Naive B cell (primary cell): Measurements from ENCODE around the gene CBX6. TPM values are rescaled to one million over a fixed set of nuclear protein-coding genes. Genes with fewer than 3 reads are reported as not detected.
"Not testable (repeated sequence)": the region's sequence is repeated elsewhere in the genome, so short reads cannot be mapped to it uniquely, and the experiment has no call there.

ENCODE experiments used
- ATAC-seq, 2 donors: fragments of 150-1000 bp; cut with Tn5 transposase; 2 replicates each; pipeline ENCODE4 v1.10.0; 2021; ENCODE audit warnings: low read depth in 2 of 2, mild to moderate bottlenecking in 2 of 2, moderate library complexity in 2 of 2
- DNase-seq: peaks from one replicate; pipeline ENCODE4 v3.0.0; 2022
- H3K27ac Mint-ChIP-seq, 6 donors: one replicate each; pipeline ENCODE4 v1.8.0; 2020 to 2022; ENCODE audit warnings: mild to moderate bottlenecking in 6 of 6, mixed read lengths in 6 of 6, moderate library complexity in 5 of 6, inconsistent platforms in 2 of 6
- H3K27me3 Mint-ChIP-seq, 3 donors: one replicate each; pipeline ENCODE4 v1.8.0; 2021 to 2022; ENCODE audit warnings: mixed read lengths in 3 of 3, mild to moderate bottlenecking in 1 of 3
- H3K36me3 Mint-ChIP-seq, 2 donors: one replicate each; pipeline ENCODE4 v1.8.0; 2020 to 2022; ENCODE audit warnings: mixed read lengths in 2 of 2, inconsistent platforms in 1 of 2, mild to moderate bottlenecking in 1 of 2
- H3K4me1 Mint-ChIP-seq, 3 donors: one replicate each; pipeline ENCODE4 v1.8.0; 2020 to 2022; ENCODE audit warnings: mixed read lengths in 3 of 3, inconsistent platforms in 1 of 3, mild to moderate bottlenecking in 1 of 3, moderate library complexity in 1 of 3
- H3K4me3 Mint-ChIP-seq, 8 donors: one replicate each; pipeline ENCODE4 v1.8.0; 2020 to 2022; ENCODE audit warnings: mild to moderate bottlenecking in 8 of 8, mixed read lengths in 8 of 8, moderate library complexity in 8 of 8, inconsistent platforms in 2 of 8
- H3K9me3 Mint-ChIP-seq, 7 donors: one replicate each; pipeline ENCODE4 v1.8.0; 2020 to 2022; ENCODE audit warnings: mixed read lengths in 7 of 7, mild to moderate bottlenecking in 5 of 7, inconsistent platforms in 2 of 7, moderate library complexity in 1 of 7
- polyA plus RNA-seq, 6 donors: library from polyadenylated mRNA; unstranded; fragments of 300-500 nt; fragmentation: Illumina TruSeq; gene quantifications; one replicate each; pipeline ENCODE4 v1.2.3, GENCODE V29; 2021; ENCODE audit warnings: low read depth in 6 of 6

Gene CBX6
- polyA plus RNA-seq, result 1 to 10 TPM; 1.1 to 5.0 (median 3.7) TPM

- H3K36me3 Mint-ChIP-seq, result no peaks in the 10 kb centered on the region
- peak within 1 kb of the TSS; percentile 87 to 96 (median 94) for H3K4me3 Mint-ChIP-seq
- peak within 1 kb of the TSS; percentile 76 to 92 (median 90) for H3K27ac Mint-ChIP-seq
- peaks cover 28 to 38% (median 37%) of the 10 kb centered on the region in 3 donors for H3K4me1 Mint-ChIP-seq
- ATAC-seq (peak; percentile 78), DNase-seq (peak; percentile 93)
- no peaks in the 10 kb centered on the region for H3K9me3 Mint-ChIP-seq
- H3K27me3 Mint-ChIP-seq, result peaks cover 17 to 22% (median 17%) of the 10 kb centered on the region in 3 donors
Observed at GRCh38 chr22:38872172-38872830, at the start of gene CBX6. TSS of gene CBX6 (minus strand) at chr22:38872216. CDS start at chr22:38872190, 26 bp downstream.

- no peak overlapping the region for H3K27ac Mint-ChIP-seq
- H3K4me1 Mint-ChIP-seq, result no peaks in the 10 kb centered on the region
- H3K27me3 Mint-ChIP-seq, result peaks cover 24 to 45% (median 37%) of the 10 kb centered on the region in 3 donors
- ATAC-seq (no peak), DNase-seq (no peak)
- H3K9me3 Mint-ChIP-seq, result no peaks in the 10 kb centered on the region
- no peak overlapping the region for H3K4me3 Mint-ChIP-seq
- H3K36me3 Mint-ChIP-seq, result no peaks in the 10 kb centered on the region
Observed at GRCh38 chr22:38921806-38922205, 49.8 kb upstream of the CBX6 start.

- no peak for DNase-seq
- H3K4me1 Mint-ChIP-seq, result no peaks in the 10 kb centered on the region
- no peak overlapping the region for H3K27ac Mint-ChIP-seq
- no peak for ATAC-seq
- H3K27me3 Mint-ChIP-seq, result peaks cover 24 to 51% (median 38%) of the 10 kb centered on the region in 3 donors
- H3K9me3 Mint-ChIP-seq, result no peaks in the 10 kb centered on the region
- no peak overlapping the region for H3K4me3 Mint-ChIP-seq
- H3K36me3 Mint-ChIP-seq, result no peaks in the 10 kb centered on the region
Observed at GRCh38 chr22:38921120-38921519, 49.1 kb upstream of the CBX6 start.

- no peaks in the 10 kb centered on the region for H3K9me3 Mint-ChIP-seq
- H3K27ac Mint-ChIP-seq, result no peak overlapping the region
- H3K27me3 Mint-ChIP-seq, result peaks cover 22 to 57% (median 26%) of the 10 kb centered on the region in 3 donors
- no peaks in the 10 kb centered on the region for H3K36me3 Mint-ChIP-seq
- no peaks in the 10 kb centered on the region for H3K4me1 Mint-ChIP-seq
- no peak overlapping the region for H3K4me3 Mint-ChIP-seq
- DNase-seq, result no peak
- no peak for ATAC-seq
Observed at GRCh38 chr22:38919631-38920190, 47.7 kb upstream of the CBX6 start.

- ATAC-seq, result no peak
- Mint-ChIP-seq H3K4me3 (no peak overlapping the region), H3K36me3 (no peaks in the 10 kb centered on the region), H3K27me3 (peaks cover 26 to 55% (median 41%) of the 10 kb centered on the region in 3 donors), H3K9me3 (peaks cover 0 to 3% (median 0%) of the 10 kb centered on the region in 7 donors), H3K27ac (no peak overlapping the region), H3K4me1 (peaks cover 6 to 14% (median 11%) of the 10 kb centered on the region in 3 donors)
- no peak for DNase-seq
Observed at GRCh38 chr22:38911434-38911833, 39.4 kb upstream of the CBX6 start.

- H3K27me3 Mint-ChIP-seq, result peaks cover 20 to 35% (median 33%) of the 10 kb centered on the region in 3 donors
- DNase-seq, result no peak
- peaks cover 6 to 14% (median 11%) of the 10 kb centered on the region in 3 donors for H3K4me1 Mint-ChIP-seq
- ATAC-seq, result peak; percentile 66 to 84
- H3K27ac Mint-ChIP-seq, result peak overlapping the region in 2 of 6 donors; percentile 27 to 34
- H3K9me3 Mint-ChIP-seq, result peaks cover 0 to 15% (median 9%) of the 10 kb centered on the region in 7 donors
- H3K36me3 Mint-ChIP-seq, result peaks cover 0 to 5% of the 10 kb centered on the region in 2 donors
- peak overlapping the region in 1 of 8 donors; percentile 25 for H3K4me3 Mint-ChIP-seq
Observed at GRCh38 chr22:38907767-38908166, 35.8 kb upstream of the CBX6 start.

GRCh38 chr22:38906052-38906451 lies 34.0 kb upstream of the CBX6 start:
- no peak overlapping the region for H3K27ac Mint-ChIP-seq
- peaks cover 0 to 5% of the 10 kb centered on the region in 2 donors for H3K36me3 Mint-ChIP-seq
- H3K27me3 Mint-ChIP-seq, result peaks cover 11 to 22% (median 21%) of the 10 kb centered on the region in 3 donors
- ATAC-seq (no peak), DNase-seq (no peak)
- no peak overlapping the region for H3K4me3 Mint-ChIP-seq
- H3K4me1 Mint-ChIP-seq, result peaks cover 14 to 23% (median 19%) of the 10 kb centered on the region in 3 donors
- peaks cover 0 to 15% (median 8%) of the 10 kb centered on the region in 7 donors for H3K9me3 Mint-ChIP-seq

- H3K9me3 Mint-ChIP-seq, result peaks cover 0 to 15% (median 8%) of the 10 kb centered on the region in 7 donors
- not testable (repeated sequence) for DNase-seq, ATAC-seq, H3K36me3 Mint-ChIP-seq, H3K27ac Mint-ChIP-seq, H3K4me3 Mint-ChIP-seq
- peaks cover 0 to 12% (median 6%) of the 10 kb centered on the region in 3 donors for H3K27me3 Mint-ChIP-seq
- H3K4me1 Mint-ChIP-seq, result peaks cover 19 to 28% (median 25%) of the 10 kb centered on the region in 3 donors
Observed at GRCh38 chr22:38904052-38904617, 32.1 kb upstream of the CBX6 start.

- no peak for DNase-seq
- Mint-ChIP-seq H3K27me3 (peaks cover 0 to 6% (median 4%) of the 10 kb centered on the region in 3 donors), H3K36me3 (peaks cover 0 to 5% of the 10 kb centered on the region in 2 donors), H3K4me1 (peaks cover 11 to 23% (median 19%) of the 10 kb centered on the region in 3 donors), H3K9me3 (peaks cover 0 to 15% (median 8%) of the 10 kb centered on the region in 7 donors), H3K4me3 (peak overlapping the region in 5 of 8 donors; percentile 67 to 77 (median 74)), H3K27ac (peak overlapping the region in 1 of 6 donors; percentile 46)
- ATAC-seq, result peak in 1 of 2 donors; percentile 50
Observed at GRCh38 chr22:38901111-38901641, 29.2 kb upstream of the CBX6 start.

GRCh38 chr22:38900677-38901076 lies 28.7 kb upstream of the CBX6 start:
- H3K4me3 Mint-ChIP-seq, result peak overlapping the region in 5 of 8 donors; percentile 67 to 77 (median 71)

GRCh38 chr22:38891256-38891655 lies 19.2 kb upstream of the CBX6 start:
- no peak for ATAC-seq
- Mint-ChIP-seq H3K36me3 (no peaks in the 10 kb centered on the region), H3K4me3 (no peak overlapping the region), H3K27ac (peak overlapping the region in 1 of 6 donors; percentile 69), H3K9me3 (no peaks in the 10 kb centered on the region), H3K27me3 (peaks cover 8 to 24% (median 19%) of the 10 kb centered on the region in 3 donors), H3K4me1 (no peaks in the 10 kb centered on the region)
- no peak for DNase-seq

More at GRCh38 chr22:38900677-38901076, 28.7 kb upstream of the CBX6 start:
- peak; percentile 61 to 84 for ATAC-seq
- DNase-seq, result peak; percentile 6
- Mint-ChIP-seq H3K27ac (peak overlapping the region in 2 of 6 donors; percentile 24 to 46), H3K36me3 (peaks cover 0 to 5% of the 10 kb centered on the region in 2 donors), H3K4me1 (peaks cover 11 to 23% (median 19%) of the 10 kb centered on the region in 3 donors), H3K9me3 (peaks cover 0 to 15% (median 8%) of the 10 kb centered on the region in 7 donors), H3K27me3 (peaks cover 0 to 6% (median 4%) of the 10 kb centered on the region in 3 donors)

- Mint-ChIP-seq H3K27me3 (peaks cover 8 to 25% (median 20%) of the 10 kb centered on the region in 3 donors), H3K9me3 (no peaks in the 10 kb centered on the region), H3K4me3 (no peak overlapping the region), H3K36me3 (no peaks in the 10 kb centered on the region), H3K27ac (no peak overlapping the region), H3K4me1 (no peaks in the 10 kb centered on the region)
- no peak for DNase-seq
- no peak for ATAC-seq
Observed at GRCh38 chr22:38890377-38890776, 18.4 kb upstream of the CBX6 start.

- DNase-seq, result no peak
- Mint-ChIP-seq H3K36me3 (no peaks in the 10 kb centered on the region), H3K9me3 (no peaks in the 10 kb centered on the region), H3K27ac (no peak overlapping the region), H3K27me3 (peaks cover 13 to 32% (median 22%) of the 10 kb centered on the region in 3 donors), H3K4me3 (no peak overlapping the region), H3K4me1 (no peaks in the 10 kb centered on the region)
- no peak for ATAC-seq
Observed at GRCh38 chr22:38886333-38886732, 14.3 kb upstream of the CBX6 start.
